Sigmoid colon (tissue), 4 donors: ENCODE results near the gene EPAS1.

Source experiments
- CTCF ChIP-seq, 4 experiments: fragments of 450-650 bp in 3 of 4; fragments of 200-600 bp in 1 of 4; IDR thresholded peaks; one replicate each; pipeline ENCODE4 v1.5.1; 2016 to 2019; ENCODE audit warnings: antibody characterized with exemption in 4 of 4, mild to moderate bottlenecking in 3 of 4, moderate library complexity in 2 of 4
- EP300 ChIP-seq, 4 donors: sonication (generic); formaldehyde crosslinking; IDR thresholded peaks; one replicate each; pipeline ENCODE4 v1.6.1; 2017; ENCODE audit warnings: antibody characterized with exemption in 4 of 4
- POLR2AphosphoS5 ChIP-seq, 4 donors: sonication (generic); formaldehyde crosslinking; IDR thresholded peaks; one replicate each; pipeline ENCODE4 v1.6.1; 2017; ENCODE audit warnings: antibody characterized with exemption in 4 of 4

DNA sequence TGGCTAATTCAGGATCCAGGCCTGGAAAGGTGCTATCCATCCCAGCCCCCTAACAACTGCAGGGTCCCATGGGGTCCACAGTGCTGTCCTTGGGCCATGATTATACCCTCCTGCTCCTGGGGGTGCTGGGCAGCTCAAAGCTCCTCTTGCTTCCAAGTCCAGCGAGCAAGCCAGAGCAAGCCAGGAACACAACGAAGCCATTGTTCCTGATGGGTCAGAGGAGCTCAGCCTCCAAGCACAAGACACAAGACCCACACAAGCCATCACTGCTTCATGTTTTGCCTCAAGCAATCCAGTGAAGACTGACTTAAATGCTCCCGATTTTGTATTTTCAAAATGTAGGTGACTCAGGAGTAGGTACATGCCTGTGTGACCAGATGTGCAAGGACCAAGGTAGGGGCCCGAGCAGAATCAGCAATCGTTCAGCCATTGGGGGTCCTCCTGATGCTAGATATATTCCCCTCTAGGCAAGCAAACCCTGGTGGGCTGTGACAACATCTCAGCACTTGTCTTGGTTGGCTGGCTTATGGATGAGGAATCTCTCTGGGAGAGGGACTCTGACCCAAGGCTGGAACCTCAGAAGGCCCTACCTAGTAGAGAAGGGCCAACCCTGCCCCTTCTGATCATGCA, 90.8 kb downstream of the EPAS1 start:
- TF ChIP-seq POLR2AphosphoS5 (IDR thresholded peaks at IDR 0.05) (no peak), CTCF (IDR thresholded peaks at IDR 0.05) (no peak), EP300 (IDR thresholded peaks at IDR 0.05) (no peak)
